T1000 (cell line): Measurements from ENCODE around the gene FGGY.
"Not testable (repeated sequence)": the region's sequence is repeated elsewhere in the genome, so short reads cannot be mapped to it uniquely, and the experiment has no call there.

Experiments
- DNase-seq: peaks from one replicate; lab custom pipeline; 2025; ENCODE audit warnings: mixed read lengths; lab: John Stamatoyannopoulos, UW

The FGGY gene

DNA sequence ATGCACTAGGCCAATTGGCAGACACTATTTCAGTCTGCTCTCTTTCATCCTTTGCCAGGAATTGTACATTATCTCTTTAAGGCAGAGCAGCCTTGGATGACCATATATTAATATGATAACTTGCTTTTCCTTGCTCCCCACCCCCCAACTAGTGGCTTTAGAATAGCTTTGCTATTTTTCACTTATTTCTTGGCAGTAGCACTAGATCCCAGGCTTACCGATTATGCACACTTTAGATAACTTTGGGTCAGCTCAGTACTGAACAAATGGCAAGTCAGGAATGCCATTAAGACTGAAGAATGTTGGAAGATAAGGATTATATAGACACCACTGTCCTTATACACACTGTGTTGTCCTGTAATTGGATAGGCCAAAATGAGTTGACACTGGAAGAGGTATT lies 146.4 kb downstream of the FGGY start:
- no peak for DNase-seq

DNA sequence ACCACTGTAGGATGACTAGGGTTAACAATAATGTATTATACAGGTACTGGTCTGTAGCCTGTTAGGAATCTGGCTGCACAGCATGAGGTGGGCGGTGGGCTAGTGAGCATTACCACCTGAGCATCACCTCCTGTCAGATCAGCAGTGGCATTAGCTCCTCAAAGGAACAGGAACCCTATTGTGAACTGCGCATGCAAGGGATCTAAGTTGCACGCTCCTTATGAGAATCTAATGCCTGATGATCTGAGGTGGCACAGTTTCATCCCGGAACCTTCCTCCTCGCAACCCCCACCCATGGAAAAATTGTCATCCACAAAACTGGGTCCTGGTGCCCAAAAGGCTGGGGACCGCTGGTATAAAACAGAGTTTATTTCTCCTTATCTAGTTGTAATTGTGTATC lies 147.6 kb downstream of the FGGY start:
- DNase-seq = no peak

DNA sequence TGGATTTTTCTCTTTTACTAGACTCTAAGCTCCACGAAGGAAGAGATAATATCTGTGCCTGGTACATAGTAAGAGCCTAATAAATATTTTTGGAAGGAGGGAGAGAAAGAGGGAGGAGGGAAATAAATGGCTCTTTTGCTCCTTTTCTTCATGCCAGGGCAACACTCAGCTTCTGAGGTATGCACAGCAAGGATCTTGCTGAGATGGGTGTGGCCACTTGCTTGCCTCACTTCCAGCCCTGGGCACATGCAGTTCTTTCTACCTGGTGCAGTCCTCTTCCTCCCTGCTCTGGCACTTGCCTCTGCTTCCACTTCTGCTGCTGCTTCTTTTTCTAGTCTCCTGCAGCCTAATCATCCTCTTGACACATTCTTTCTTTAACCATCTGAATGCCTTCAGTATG lies 148.1 kb downstream of the FGGY start:
- no peak for DNase-seq

DNA sequence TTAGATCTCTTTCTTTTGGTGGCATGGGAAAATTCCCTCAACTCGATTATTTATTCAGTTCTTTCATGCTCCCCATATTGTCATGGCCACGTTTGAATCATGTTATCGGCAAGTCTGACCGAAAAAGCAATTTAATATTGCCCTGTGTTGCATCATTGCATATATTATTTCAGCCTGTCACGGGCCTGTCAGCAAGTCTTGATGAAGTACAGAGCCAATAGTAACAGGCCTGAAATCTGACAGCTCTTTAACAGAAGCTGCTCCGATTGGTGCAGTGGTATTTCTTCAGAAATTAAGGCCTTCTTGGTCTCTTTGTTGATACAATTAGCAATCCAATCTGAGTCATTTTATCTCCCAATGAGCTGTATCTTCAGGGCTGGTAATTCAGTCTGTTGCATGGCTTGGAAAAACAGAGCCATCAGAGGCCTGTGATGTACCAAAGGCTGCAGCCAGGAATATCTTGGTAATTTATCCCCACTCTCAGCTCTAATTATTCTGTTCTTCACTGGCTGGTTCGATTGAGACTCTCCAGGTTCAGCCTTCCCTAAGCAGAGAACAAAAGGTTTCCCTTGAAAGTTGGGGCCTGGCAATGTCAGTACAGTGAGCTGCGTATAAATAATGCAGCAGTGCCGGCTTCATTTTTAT lies 149.5 kb downstream of the FGGY start:
- DNase-seq = peak; percentile 28

- no peak for DNase-seq
These were observed 155.1 kb downstream of the FGGY start for GRCh38 chr1:59452026-59452425.

GRCh38 chr1:59452559-59452958 lies 155.7 kb downstream of the FGGY start:
- DNase-seq = no peak

GRCh38 chr1:59453297-59453968 lies 156.5 kb downstream of the FGGY start:
- DNase-seq = no peak

DNA sequence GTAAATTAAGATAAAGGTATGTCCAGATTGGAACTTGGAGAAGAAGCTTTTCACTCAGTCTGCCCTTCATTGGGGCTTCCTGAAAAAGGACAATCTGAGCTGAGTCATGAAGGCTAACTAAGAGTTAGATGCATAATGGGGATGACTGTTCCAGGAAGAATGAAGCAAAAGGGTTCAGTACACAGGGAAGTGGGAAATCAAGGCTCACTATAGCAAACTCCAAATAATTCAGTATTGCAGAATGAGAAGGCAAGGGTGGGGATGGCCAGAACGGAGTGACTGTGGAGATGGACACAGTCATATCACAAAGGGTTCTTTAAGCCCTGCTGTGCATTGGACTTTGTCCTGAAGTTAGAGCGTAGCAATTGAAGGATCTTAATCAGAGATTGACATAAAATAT lies 158.3 kb downstream of the FGGY start:
- DNase-seq = no peak

- DNase-seq = no peak
These were observed 160.9 kb downstream of the FGGY start for GRCh38 chr1:59457786-59458185.

- no peak for DNase-seq
These were observed 162.0 kb downstream of the FGGY start for GRCh38 chr1:59458884-59459283.

DNA sequence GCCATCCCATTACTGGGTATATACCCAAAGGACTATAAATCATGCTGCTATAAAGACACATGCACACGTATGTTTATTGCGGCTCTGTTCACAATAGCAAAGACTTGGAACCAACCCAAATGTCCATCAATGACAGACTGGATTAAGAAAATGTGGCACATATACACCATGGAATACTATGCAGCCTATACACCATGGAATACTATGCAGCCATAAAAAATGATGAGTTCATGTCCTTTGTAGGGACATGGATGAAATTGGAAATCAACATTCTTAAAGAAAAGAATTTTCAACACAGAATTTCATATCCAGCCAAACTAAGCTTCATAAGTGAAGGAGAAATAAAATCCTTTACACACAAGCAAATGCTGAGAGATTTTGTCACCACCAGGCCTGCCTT lies 166.0 kb downstream of the FGGY start:
- not testable (repeated sequence) for DNase-seq

GRCh38 chr1:59465478-59465877 lies 168.6 kb downstream of the FGGY start:
- DNase-seq = not testable (repeated sequence)

- no peak for DNase-seq
These were observed 172.0 kb downstream of the FGGY start for GRCh38 chr1:59468828-59469428.

DNA sequence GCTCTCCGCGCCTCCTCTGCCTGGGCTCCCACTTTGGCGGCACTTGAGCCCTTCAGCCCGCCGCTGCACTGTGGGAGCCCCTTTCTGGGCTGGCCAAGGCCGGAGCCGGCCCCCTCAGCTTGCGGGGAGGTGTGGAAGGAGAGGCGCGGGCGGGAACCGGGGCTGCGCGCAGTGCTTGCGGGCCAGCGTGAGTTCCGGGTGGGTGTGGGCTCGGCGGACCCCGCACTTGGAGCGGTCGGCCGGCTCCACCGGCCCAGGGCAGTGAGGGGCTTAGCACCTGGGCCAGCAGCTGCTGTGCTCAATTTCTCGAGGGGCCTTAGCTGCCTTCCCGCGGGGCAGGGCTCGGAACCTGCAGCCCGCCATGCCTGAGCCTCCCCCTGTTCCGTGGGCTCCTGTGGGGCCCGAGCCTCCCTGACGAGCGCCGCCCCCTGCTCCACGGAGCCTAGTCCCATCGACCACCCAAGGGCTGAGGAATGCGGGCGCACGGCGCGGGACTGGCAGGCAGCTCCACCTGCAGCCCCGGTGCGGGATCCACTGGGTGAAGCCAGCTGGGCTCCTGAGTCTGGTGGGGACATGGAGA lies 175.2 kb downstream of the FGGY start:
- DNase-seq = not testable (repeated sequence)

GRCh38 chr1:59473831-59474230 lies 176.9 kb downstream of the FGGY start:
- no peak for DNase-seq

GRCh38 chr1:59474496-59474895 lies 177.6 kb downstream of the FGGY start:
- no peak for DNase-seq

GRCh38 chr1:59475737-59476136 lies 178.8 kb downstream of the FGGY start:
- DNase-seq = no peak

DNA sequence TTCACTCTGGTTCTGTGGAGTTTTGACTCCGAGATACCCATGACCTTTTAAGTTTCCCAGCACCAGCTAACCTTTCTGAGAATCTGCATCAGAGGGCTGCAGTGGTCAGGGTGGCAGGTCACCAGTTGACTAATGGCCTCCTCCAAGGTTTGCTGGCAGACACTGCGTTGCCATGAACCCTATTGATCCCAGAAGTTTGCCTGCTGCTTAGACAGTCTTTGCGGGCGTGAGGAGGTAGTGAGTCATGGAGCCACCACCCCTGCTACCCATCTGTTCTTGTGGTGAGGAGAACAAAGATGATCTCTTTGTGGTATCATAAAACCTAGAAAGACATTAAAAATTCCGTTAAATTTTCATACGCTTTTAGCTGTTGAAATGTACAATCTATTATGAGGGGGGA lies 180.4 kb downstream of the FGGY start:
- DNase-seq = peak; percentile 67

GRCh38 chr1:59477867-59478266 lies 181.0 kb downstream of the FGGY start:
- no peak for DNase-seq

DNA sequence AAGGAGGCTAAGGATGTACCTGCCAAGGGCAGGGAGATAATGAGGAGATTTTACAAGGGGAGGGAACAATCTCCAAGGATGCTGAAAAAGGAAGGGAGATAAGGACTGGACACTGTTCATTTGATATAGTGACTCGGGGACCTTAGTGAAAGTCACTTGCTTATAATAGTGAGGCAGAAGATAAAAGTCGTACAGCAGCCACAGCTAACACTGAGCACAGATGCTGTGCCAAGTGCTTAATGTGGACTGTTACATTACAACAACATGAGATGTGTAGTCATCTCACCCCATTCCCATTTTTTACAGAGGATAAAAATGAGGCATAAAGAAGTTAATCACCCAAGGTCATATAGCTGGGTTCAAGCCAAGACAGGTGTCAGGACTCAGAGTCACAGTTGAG lies 181.9 kb downstream of the FGGY start:
- no peak for DNase-seq

DNA sequence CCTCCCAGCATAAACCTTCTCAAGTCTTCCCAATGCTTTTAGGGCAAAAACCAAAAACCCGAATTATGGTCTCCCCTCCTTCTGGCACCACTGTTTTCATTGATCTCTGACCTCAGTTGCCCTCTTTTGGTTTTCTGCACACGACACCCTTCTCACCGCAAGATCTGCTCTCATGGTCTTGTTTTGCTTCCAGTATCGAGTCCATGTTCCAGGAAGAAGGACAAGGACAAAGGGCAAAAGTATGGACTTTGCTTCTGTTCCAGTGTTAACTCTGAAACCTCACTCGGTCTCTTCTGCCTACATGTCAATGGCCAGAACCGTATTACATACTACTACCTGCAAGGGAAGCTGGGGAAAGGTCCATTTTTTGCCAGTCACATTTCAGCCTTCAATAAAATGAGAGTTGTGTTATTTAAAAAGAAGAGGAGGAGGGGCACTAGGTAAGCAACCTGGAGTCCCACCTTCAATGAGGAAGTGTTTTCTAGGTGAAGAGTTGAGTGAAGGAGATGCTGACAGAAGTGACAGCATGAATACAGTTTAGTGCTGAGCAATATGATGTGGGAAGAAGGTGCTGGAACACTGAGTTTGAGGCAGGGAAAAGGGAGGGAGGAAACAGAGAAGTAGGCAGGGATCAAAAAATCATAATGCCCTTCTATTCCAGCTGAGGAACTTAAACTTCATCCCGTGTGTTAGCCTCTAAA lies 183.4 kb downstream of the FGGY start:
- no peak for DNase-seq

GRCh38 chr1:59481881-59482505 lies 185.1 kb downstream of the FGGY start:
- DNase-seq = peak; percentile 48
